ENCODE measurements around the gene RASGRF1. TPM values are rescaled to one million over a fixed set of nuclear protein-coding genes. Genes with fewer than 3 reads are reported as not detected.

RASGRF1 gene
- total RNA-seq, 1 donor from 2014 or later, result 0.16 TPM

DNA sequence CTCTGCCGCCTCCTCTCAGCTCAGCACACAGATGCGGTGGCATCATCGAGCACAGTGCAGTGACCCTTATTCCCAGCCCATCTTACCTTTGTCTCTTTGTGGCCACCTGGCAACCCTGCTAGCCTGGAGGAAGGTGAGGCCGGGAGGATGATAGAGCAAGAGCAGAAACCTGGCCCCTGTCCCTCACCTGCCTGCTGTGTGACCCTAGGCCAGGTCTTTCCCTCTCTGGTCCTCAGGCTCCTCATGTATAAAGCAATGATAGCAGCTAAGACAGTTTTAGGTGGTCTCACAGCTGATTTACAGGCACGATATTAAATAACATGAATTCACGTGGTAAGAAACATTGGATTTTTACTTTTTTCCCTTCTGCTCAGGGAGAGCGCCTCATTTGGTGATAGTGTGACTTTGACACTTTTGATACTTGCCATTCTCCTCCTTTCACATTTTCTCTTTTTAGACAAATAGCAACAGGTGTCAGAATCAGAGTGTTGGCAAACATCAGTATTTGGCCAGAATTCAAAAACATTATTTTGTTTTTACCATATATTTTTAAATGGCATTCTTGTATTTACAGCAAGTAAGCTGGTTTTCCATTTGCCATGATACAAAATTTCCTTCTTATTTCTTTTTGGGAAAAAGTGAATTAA is 116.2 kb downstream of the RASGRF1 start:
- no peak for TF ChIP-seq CTCF (conservative IDR thresholded peaks at IDR 0.05)
- Mint-ChIP-seq H3K36me3 (ENCODE audit: low read depth) (no peaks in the 10 kb centered on the region), H3K4me1 (peaks cover 29% of the 10 kb centered on the region), H3K9me3 (no peaks in the 10 kb centered on the region), H3K27me3 (ENCODE audit: low read depth) (no peaks in the 10 kb centered on the region), H3K4me3 (no peak overlapping the region), H3K27ac (ENCODE audit: unreplicated experiment) (no peak overlapping the region)
- DNase-seq (ENCODE audit: low read depth, low spot score), result no peak

GRCh38 chr15:78969687-78970349 is 120.8 kb downstream of the RASGRF1 start:
- Mint-ChIP-seq H3K36me3 (ENCODE audit: low read depth) (no peaks in the 10 kb centered on the region), H3K27me3 (ENCODE audit: low read depth) (no peaks in the 10 kb centered on the region), H3K4me3 (no peak overlapping the region), H3K27ac (ENCODE audit: unreplicated experiment) (no peak overlapping the region), H3K4me1 (peaks cover 7% of the 10 kb centered on the region), H3K9me3 (no peaks in the 10 kb centered on the region)
- no peak for TF ChIP-seq CTCF (conservative IDR thresholded peaks at IDR 0.05)
- DNase-seq (ENCODE audit: low read depth, low spot score), result no peak

DNA sequence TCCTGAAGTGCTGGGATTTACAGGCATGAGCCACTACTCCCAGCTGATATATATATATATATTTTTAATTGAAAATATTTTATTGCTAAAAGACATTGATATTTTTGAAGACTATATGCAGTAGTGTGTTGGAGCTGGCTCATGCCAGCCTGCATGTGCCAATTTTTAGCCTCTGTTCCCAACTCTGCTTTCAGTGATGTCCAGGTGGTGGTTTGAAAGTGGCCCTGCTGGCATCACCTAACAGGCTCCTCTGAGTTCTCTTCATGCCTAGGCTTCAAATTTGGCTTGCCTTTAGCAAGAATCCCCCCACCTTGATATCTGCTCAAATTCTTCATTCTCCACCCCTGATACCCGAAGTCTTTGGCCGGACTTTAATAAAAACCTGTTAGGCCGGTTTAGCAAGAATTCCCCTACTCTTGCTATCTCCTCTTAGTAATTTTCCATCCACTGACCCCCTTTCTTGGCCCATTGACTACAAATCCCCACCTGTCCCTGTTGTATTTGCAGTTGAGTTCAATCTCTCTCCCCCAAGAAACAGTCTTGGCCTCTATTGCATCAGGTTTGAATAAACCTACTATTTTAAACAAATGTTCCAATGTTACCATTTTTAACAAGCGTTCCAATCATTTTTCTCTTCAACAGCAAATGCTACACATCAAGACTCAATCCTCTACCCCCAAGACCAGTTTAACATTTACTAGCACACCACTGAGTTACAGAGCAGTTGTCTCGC is 121.9 kb downstream of the RASGRF1 start:
- peaks cover 7% of the 10 kb centered on the region for H3K4me1 Mint-ChIP-seq
- H3K4me3 Mint-ChIP-seq, result no peak overlapping the region
- no peak for TF ChIP-seq CTCF (conservative IDR thresholded peaks at IDR 0.05)
- H3K27me3 Mint-ChIP-seq (ENCODE audit: low read depth), result no peaks in the 10 kb centered on the region
- no peaks in the 10 kb centered on the region for H3K9me3 Mint-ChIP-seq
- peak overlapping the region; percentile 1 for H3K27ac Mint-ChIP-seq (ENCODE audit: unreplicated experiment)
- no peaks in the 10 kb centered on the region for H3K36me3 Mint-ChIP-seq (ENCODE audit: low read depth)
- no peak for DNase-seq (ENCODE audit: low read depth, low spot score)

GRCh38 chr15:78968114-78968513 is 122.5 kb downstream of the RASGRF1 start:
- peaks cover 7% of the 10 kb centered on the region for H3K4me1 Mint-ChIP-seq
- TF ChIP-seq CTCF (conservative IDR thresholded peaks at IDR 0.05), result no peak
- H3K4me3 Mint-ChIP-seq, result no peak overlapping the region
- H3K36me3 Mint-ChIP-seq (ENCODE audit: low read depth), result no peaks in the 10 kb centered on the region
- H3K9me3 Mint-ChIP-seq, result no peaks in the 10 kb centered on the region
- H3K27ac Mint-ChIP-seq (ENCODE audit: unreplicated experiment), result no peak overlapping the region
- H3K27me3 Mint-ChIP-seq (ENCODE audit: low read depth), result no peaks in the 10 kb centered on the region
- DNase-seq (ENCODE audit: low read depth, low spot score), result no peak

DNA sequence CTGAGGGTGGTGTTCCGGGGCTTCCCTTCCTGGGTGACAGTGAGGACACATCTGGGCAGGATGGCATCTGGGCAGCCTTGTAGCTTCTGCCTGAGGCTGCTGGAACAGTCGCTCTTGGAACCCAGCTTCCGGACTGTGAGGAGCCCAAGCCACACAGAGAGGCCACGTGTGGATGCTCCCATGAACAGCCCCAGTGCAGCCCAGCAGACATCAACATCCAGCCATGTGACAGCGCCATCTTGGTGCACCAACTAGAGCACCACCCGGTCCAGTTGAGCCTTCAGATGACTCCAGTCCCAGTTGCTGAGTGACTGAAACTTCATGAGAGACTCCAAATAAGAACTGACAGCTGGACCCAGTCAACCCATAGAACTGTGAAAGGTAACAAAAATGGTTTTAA is 130.3 kb downstream of the RASGRF1 start:
- no peak for TF ChIP-seq CTCF (conservative IDR thresholded peaks at IDR 0.05)
- no peak for DNase-seq (ENCODE audit: low read depth, low spot score)
- no peaks in the 10 kb centered on the region for H3K27me3 Mint-ChIP-seq (ENCODE audit: low read depth)
- no peaks in the 10 kb centered on the region for H3K4me1 Mint-ChIP-seq
- H3K9me3 Mint-ChIP-seq, result no peaks in the 10 kb centered on the region
- H3K27ac Mint-ChIP-seq (ENCODE audit: unreplicated experiment), result no peak overlapping the region
- no peak overlapping the region for H3K4me3 Mint-ChIP-seq
- no peaks in the 10 kb centered on the region for H3K36me3 Mint-ChIP-seq (ENCODE audit: low read depth)

Measured in neural crest cell (in vitro differentiated cells).